ENCODE data around the gene ACTR10. TPM values are rescaled to one million over a fixed set of nuclear protein-coding genes. Genes with fewer than 3 reads are reported as not detected.

Gene ACTR10
- total RNA-seq, 1 experiment from 2014 or later: 55.1 TPM

DNA sequence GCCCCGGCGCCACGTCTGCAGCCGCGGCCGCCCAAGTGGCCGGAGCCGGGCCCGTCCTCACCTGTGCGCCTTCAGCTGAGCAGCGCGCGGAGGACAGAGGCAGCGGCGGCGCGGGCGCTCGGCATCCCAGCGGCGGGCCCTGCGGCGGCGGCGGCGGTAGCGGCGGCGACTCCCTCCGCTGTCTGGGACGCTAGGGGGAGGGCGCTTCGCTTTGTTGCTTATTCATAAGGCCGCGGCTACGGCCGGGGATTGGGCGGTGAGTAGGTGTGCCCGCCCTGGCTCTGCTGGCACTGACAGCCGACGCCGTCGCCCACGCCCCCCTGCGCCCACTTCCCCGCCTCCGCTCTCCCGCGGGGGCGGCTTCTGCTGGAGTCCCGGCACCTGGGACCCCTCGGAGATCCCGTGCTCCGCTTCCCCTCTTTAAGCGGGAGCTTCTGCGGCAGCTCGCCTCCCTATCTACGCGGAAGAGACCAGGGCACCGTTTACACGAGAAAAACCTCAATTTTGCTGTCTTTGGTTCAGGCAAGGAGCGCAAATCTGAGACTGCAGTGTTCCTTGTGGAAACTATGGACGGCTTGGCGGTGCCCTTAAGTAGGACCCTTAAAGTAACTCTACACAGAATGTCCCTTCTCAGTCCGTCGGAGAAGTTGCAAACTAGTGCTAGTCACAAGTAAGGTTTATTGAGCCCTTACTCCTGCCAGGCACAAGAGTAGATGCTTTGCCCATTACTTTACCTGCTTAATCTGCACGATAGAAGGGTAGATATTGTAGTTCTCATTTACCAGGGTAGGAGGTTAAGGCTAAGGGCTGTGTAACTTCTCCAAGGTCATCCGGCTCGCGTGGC, 47.7 kb upstream of the ACTR10 start, which contains the start of gene ARMH4:
Gene ARMH4, minus strand, starts transcription at position 200 of the 844 bp plus-strand sequence. CDS start 12,855 bp downstream, outside the sequence.
- peaks cover 7% of the 10 kb centered on the region for H3K4me1 Mint-ChIP-seq (ENCODE audit: insufficient read depth, unreplicated experiment)
- TF ChIP-seq, protein P1, sequence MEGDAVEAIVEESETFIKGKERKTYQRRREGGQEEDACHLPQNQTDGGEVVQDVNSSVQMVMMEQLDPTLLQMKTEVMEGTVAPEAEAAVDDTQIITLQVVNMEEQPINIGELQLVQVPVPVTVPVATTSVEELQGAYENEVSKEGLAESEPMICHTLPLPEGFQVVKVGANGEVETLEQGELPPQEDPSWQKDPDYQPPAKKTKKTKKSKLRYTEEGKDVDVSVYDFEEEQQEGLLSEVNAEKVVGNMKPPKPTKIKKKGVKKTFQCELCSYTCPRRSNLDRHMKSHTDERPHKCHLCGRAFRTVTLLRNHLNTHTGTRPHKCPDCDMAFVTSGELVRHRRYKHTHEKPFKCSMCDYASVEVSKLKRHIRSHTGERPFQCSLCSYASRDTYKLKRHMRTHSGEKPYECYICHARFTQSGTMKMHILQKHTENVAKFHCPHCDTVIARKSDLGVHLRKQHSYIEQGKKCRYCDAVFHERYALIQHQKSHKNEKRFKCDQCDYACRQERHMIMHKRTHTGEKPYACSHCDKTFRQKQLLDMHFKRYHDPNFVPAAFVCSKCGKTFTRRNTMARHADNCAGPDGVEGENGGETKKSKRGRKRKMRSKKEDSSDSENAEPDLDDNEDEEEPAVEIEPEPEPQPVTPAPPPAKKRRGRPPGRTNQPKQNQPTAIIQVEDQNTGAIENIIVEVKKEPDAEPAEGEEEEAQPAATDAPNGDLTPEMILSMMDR (IDR thresholded peaks at IDR 0.05; ENCODE audit: unreplicated experiment): no peak
- POLR2A ChIA-PET: interaction anchor here (0.7 to 1.8 kb wide), 4 partner anchors 9 to 683 kb away, joined by 4 to 8 read pairs (median 6); partner anchors contain the start of gene ACTR10
- peak within 1 kb of the TSS; percentile 74 for H3K4me3 Mint-ChIP-seq (ENCODE audit: unreplicated experiment)
- BruUV-seq (replicated peaks): no TSS peak
- no peak within 1 kb of the TSS for H3K27ac Mint-ChIP-seq (ENCODE audit: low read depth, unreplicated experiment)
- no peaks in the 10 kb centered on the region for H3K9me3 Mint-ChIP-seq (ENCODE audit: unreplicated experiment)
- DNase-seq (ENCODE audit: unreplicated experiment): peak; percentile 80
- CTCF ChIA-PET: interaction anchor here (0.7 to 2.3 kb wide), 4 partner anchors 12 to 64 kb away, joined by 3 to 7 read pairs (median 3); no protein-coding TSS in a partner anchor
- H3K36me3 Mint-ChIP-seq (ENCODE audit: insufficient read depth, unreplicated experiment): no peaks in the 10 kb centered on the region
- peaks cover 58% of the 10 kb centered on the region for H3K27me3 Mint-ChIP-seq (ENCODE audit: insufficient read depth, unreplicated experiment)
- intact Hi-C loops (cut with micrococcal nuclease): no loop called here

DNA sequence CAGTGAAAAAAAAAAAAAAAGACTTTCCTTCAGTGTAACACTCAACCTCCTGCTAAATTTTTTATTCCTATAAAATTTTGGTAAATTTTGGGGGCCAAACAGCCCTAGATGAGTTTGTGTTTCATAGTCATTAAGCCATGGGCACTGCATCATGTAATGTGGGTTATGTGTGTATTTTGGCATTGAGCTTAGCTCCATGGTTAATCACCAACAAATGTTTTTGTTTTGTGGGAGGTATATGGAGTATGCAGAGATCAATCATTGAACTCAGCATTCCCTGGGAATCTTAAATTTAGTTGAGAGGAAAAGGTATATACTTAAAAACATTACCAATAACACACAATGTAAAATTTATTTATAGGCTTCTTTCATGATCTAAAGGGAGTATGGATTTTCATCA, 39.4 kb upstream of the ACTR10 start:
- intact Hi-C loops (cut with micrococcal nuclease): no loop called here
- no TSS peak for BruUV-seq (replicated peaks)
- Mint-ChIP-seq H3K27me3 (ENCODE audit: insufficient read depth, unreplicated experiment) (peaks cover 25% of the 10 kb centered on the region), H3K4me3 (ENCODE audit: unreplicated experiment) (no peak overlapping the region), H3K9me3 (ENCODE audit: unreplicated experiment) (no peaks in the 10 kb centered on the region), H3K36me3 (ENCODE audit: insufficient read depth, unreplicated experiment) (no peaks in the 10 kb centered on the region), H3K4me1 (ENCODE audit: insufficient read depth, unreplicated experiment) (no peaks in the 10 kb centered on the region), H3K27ac (ENCODE audit: low read depth, unreplicated experiment) (no peak overlapping the region)
- ChIA-PET POLR2A (interaction anchor here (1.2 kb wide), 1 partner anchor 55 kb away, joined by 4 read pairs; no protein-coding TSS in a partner anchor), CTCF (interaction anchor here (0.8 to 1.2 kb wide), 4 partner anchors 10 to 52 kb away, joined by 3 to 9 read pairs (median 4); no protein-coding TSS in a partner anchor)
- TF ChIP-seq, protein P1 (IDR thresholded peaks at IDR 0.05; ENCODE audit: unreplicated experiment): no peak
- DNase-seq (ENCODE audit: unreplicated experiment): no peak

DNA sequence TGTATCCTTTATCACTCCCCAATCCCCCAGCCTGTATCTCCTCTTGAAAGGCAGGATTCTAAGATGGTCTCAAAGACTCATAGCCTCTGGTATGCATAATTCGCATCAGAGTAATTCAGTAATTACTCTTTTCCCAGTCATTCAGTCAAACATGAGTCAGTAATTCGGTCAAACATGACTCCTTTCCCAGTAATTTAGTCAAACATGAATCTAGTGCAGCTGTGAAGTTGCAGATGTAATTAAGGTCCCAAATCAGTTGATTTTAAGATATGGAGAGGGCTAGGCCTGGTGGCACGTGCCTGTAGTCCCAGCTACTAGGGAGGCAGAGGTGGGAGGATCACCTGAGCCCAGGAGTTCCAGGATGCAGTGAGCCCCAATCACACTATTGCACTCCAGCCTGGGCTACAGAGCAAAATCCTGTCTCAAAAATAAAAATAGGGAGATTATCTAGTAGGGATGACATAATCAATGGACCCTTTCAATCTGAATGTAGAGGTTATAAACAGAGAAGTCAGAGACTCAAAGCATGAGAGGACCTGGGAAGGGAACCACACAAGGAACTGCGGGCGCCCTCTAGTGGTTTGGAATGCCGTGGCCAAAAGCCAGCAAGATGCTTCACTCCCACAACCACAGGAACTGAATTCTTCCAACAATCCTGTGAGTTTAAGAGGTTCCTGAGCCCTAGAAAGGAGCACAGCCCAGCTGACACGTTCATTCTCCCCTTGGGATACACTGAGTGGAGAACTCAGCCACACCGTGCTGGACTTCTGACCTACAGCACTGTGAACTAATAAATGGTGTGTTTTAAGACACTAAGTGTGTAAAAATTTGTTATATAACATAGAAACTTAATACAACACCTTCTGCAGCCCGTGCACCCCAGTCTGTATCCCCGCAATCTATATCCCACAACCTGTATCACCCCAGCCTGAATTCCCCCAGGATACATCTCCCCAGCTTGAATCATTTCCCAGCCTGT, 33.7 kb upstream of the ACTR10 start:
- CTCF ChIA-PET: interaction anchor here (0.5 to 8.2 kb wide), 14 partner anchors 10 to 196 kb away, joined by 3 to 108 read pairs (median 5); partner anchors contain the start of gene ARMH4
- DNase-seq (ENCODE audit: unreplicated experiment): peak; percentile 77
- intact Hi-C loops (cut with micrococcal nuclease): loop anchor here (1.0 kb wide), 1 partner anchor 58 kb away; no protein-coding TSS in a partner anchor

More for the DNA sequence above, 33.7 kb upstream of the ACTR10 start:
- no peak overlapping the region for H3K27ac Mint-ChIP-seq (ENCODE audit: low read depth, unreplicated experiment)
- TF ChIP-seq, protein P1 (IDR thresholded peaks at IDR 0.05; ENCODE audit: unreplicated experiment): peak; percentile 73
- POLR2A ChIA-PET: interaction anchor here (1.2 kb wide), 1 partner anchor 50 kb away, joined by 3 read pairs; no protein-coding TSS in a partner anchor
- no TSS peak for BruUV-seq (replicated peaks)
- H3K4me1 Mint-ChIP-seq (ENCODE audit: insufficient read depth, unreplicated experiment): peaks cover 8% of the 10 kb centered on the region
- peaks cover 29% of the 10 kb centered on the region for H3K27me3 Mint-ChIP-seq (ENCODE audit: insufficient read depth, unreplicated experiment)
- no peaks in the 10 kb centered on the region for H3K9me3 Mint-ChIP-seq (ENCODE audit: unreplicated experiment)
- no peak overlapping the region for H3K4me3 Mint-ChIP-seq (ENCODE audit: unreplicated experiment)
- peaks cover 5% of the 10 kb centered on the region for H3K36me3 Mint-ChIP-seq (ENCODE audit: insufficient read depth, unreplicated experiment)

Data from MCF 10A (cell line).